MM.1S (cell line): ENCODE results near the gene RWDD4.

Experiments
- DNase-seq: peaks from one replicate; pipeline ENCODE4 v3.0.0-alpha.2; 2015
- H2AFZ ChIP-seq: fragments of 300-600 bp; sonication (generic); 2 replicates; pipeline ENCODE4 v1.6.0; 2016; ENCODE audit warnings: antibody characterized with exemption, low read length
- H3F3A ChIP-seq: fragments of 300-600 bp; sonication (generic); 2 replicates; pipeline ENCODE4 v1.6.1; 2016; ENCODE audit warnings: mild to moderate bottlenecking, antibody characterized with exemption, low read length, moderate library complexity, mixed read lengths; ENCODE audit not compliant: insufficient read depth
- H3K27ac ChIP-seq: fragments of 300-600 bp; sonication (generic); 2 replicates; pipeline ENCODE4 v1.5.1; 2016; ENCODE audit warnings: mild to moderate bottlenecking, low read length
- H3K27me3 ChIP-seq: fragments of 300-600 bp; sonication (generic); replicated peaks from 2 replicates; pipeline ENCODE4 v1.6.0; 2016; ENCODE audit warnings: low read length; ENCODE audit not compliant: insufficient read depth
- H3K36me3 ChIP-seq: fragments of 300-600 bp; sonication (generic); replicated peaks from 2 replicates; pipeline ENCODE4 v1.6.1; 2016; ENCODE audit warnings: mild to moderate bottlenecking, low read length, mixed read lengths; ENCODE audit not compliant: insufficient read depth
- H3K4me1 ChIP-seq: fragments of 300-600 bp; sonication (generic); 2 replicates; pipeline ENCODE4 v1.6.1; 2016; ENCODE audit warnings: low read length, mixed read lengths
- H3K4me2 ChIP-seq: fragments of 300-600 bp; sonication (generic); 2 replicates; pipeline ENCODE4 v1.6.0; 2016; ENCODE audit warnings: low read depth, low read length
- H3K4me3 ChIP-seq: fragments of 300-600 bp; sonication (generic); 2 replicates; pipeline ENCODE4 v1.5.1; 2016; ENCODE audit warnings: low read length, mixed read lengths
- H3K79me2 ChIP-seq: fragments of 300-600 bp; sonication (generic); 2 replicates; pipeline ENCODE4 v1.6.1; 2016; ENCODE audit warnings: mixed run types, low read length, mixed read lengths
- H3K9ac ChIP-seq: fragments of 300-600 bp; sonication (generic); 2 replicates; pipeline ENCODE4 v1.6.1; 2016; ENCODE audit warnings: low read length, mixed read lengths
- H3K9me2 ChIP-seq: fragments of 300-600 bp; sonication (generic); replicated peaks from 2 replicates; pipeline ENCODE4 v1.6.1; 2016; ENCODE audit warnings: mild to moderate bottlenecking, low read length, mixed read lengths; ENCODE audit not compliant: insufficient read depth
- H3K9me3 ChIP-seq: fragments of 300-600 bp; sonication (generic); replicated peaks from 2 replicates; pipeline ENCODE4 v1.6.1; 2016; ENCODE audit warnings: mild to moderate bottlenecking, low read length, mixed read lengths; ENCODE audit not compliant: insufficient read depth
- H4K20me1 ChIP-seq: fragments of 300-600 bp; sonication (generic); 2 replicates; pipeline ENCODE4 v1.6.1; 2016; ENCODE audit warnings: mild to moderate bottlenecking, low read length, moderate library complexity, mixed read lengths; ENCODE audit not compliant: insufficient read depth
- CTCF ChIP-seq: fragments of 300-600 bp; sonication (generic); IDR thresholded peaks from 2 replicates; pipeline ENCODE4 v1.5.1; 2016; ENCODE audit warnings: antibody characterized with exemption, low read length, mixed read lengths
- EZH2 ChIP-seq: fragments of 300-600 bp; sonication (generic); optimal IDR thresholded peaks from 2 replicates; pipeline ENCODE3; 2017; ENCODE audit warnings: low read depth, mild to moderate bottlenecking, antibody characterized with exemption, low read length, mixed read lengths
- EZH2phosphoT487 ChIP-seq: fragments of 300-600 bp; sonication (generic); IDR thresholded peaks from 2 replicates; pipeline ENCODE4 v1.6.1; 2018; ENCODE audit warnings: antibody characterized with exemption, low read length

Gene RWDD4

DNA sequence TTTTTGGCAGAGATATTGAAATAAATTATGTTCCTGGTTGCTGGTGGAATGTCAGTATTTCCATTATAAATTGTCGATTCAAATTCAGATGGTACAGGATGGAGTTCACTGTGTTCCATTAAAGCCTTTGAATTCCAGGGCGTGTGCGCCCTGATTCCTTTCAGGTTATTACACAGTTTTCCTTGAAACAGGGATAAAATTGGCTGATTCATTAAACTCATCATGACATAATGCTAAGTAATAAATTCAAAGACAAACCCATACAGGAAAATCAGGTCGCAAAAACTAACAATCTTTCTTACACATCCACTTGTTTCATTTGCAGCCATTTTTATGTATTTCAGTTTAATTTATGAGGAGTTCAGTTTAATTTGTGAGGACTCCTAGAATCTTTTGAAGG is 51.1 kb downstream of the RWDD4 start:
- H3F3A ChIP-seq = no peaks in the 10 kb centered on the region
- H3K27me3 ChIP-seq = no peaks in the 10 kb centered on the region
- H3K27ac ChIP-seq = no peak overlapping the region
- H3K9me3 ChIP-seq = no peaks in the 10 kb centered on the region
- H3K36me3 ChIP-seq = no peaks in the 10 kb centered on the region
- no peak overlapping the region for H3K4me3 ChIP-seq
- no peak overlapping the region for H3K4me2 ChIP-seq
- DNase-seq = no peak
- no peak overlapping the region for H2AFZ ChIP-seq
- no peaks in the 10 kb centered on the region for H3K4me1 ChIP-seq
- H3K9ac ChIP-seq = no peak overlapping the region
- TF ChIP-seq CTCF (no peak), EZH2phosphoT487 (no peak), EZH2 (no peak)
- no peaks in the 10 kb centered on the region for H4K20me1 ChIP-seq
- H3K9me2 ChIP-seq = no peaks in the 10 kb centered on the region
- no peaks in the 10 kb centered on the region for H3K79me2 ChIP-seq

DNA sequence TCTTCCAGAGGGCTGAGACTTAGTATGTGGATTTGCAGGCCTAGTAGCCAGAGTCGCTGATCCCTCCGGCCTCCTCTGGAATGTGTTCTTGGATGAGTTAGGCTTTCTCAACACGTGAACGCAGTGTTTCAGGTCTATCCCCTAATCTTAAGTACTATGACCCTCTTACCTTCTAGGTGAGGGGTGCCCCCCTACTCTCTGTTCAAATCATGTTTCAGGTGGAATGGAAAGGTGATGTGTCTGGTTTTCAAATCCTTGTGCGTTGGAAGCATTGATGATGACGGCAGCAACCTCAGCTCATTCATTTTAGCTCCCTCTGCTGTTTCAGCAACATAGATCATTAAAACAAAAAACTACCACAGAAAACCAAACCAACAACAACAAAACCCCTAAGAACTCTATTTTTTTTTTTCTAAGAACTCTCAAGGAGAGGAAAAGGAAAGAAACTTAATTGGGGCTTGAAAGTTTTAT is 56.4 kb downstream of the RWDD4 start:
- no peak overlapping the region for H2AFZ ChIP-seq
- no peaks in the 10 kb centered on the region for H3K9me3 ChIP-seq
- peaks cover 13% of the 10 kb centered on the region for H3K4me1 ChIP-seq
- H3K79me2 ChIP-seq = no peaks in the 10 kb centered on the region
- no peaks in the 10 kb centered on the region for H3K9me2 ChIP-seq
- no peak overlapping the region for H3K27ac ChIP-seq
- TF ChIP-seq EZH2phosphoT487 (no peak), CTCF (no peak), EZH2 (no peak)
- no peak overlapping the region for H3K4me3 ChIP-seq
- no peaks in the 10 kb centered on the region for H3K36me3 ChIP-seq
- no peak overlapping the region for H3K9ac ChIP-seq
- no peak for DNase-seq
- no peak overlapping the region for H3K4me2 ChIP-seq
- H3K27me3 ChIP-seq = no peaks in the 10 kb centered on the region
- H4K20me1 ChIP-seq = no peaks in the 10 kb centered on the region
- no peaks in the 10 kb centered on the region for H3F3A ChIP-seq

GRCh38 chr4:183601381-183601780 is 57.6 kb downstream of the RWDD4 start:
- H3K27ac ChIP-seq = no peak overlapping the region
- no peaks in the 10 kb centered on the region for H3K9me3 ChIP-seq
- H3K4me1 ChIP-seq = peaks cover 13% of the 10 kb centered on the region
- no peaks in the 10 kb centered on the region for H3K36me3 ChIP-seq
- H3K9ac ChIP-seq = no peak overlapping the region
- no peaks in the 10 kb centered on the region for H3F3A ChIP-seq
- no peak for DNase-seq
- H3K27me3 ChIP-seq = no peaks in the 10 kb centered on the region
- H3K9me2 ChIP-seq = no peaks in the 10 kb centered on the region
- H3K4me2 ChIP-seq = no peak overlapping the region
- no peaks in the 10 kb centered on the region for H3K79me2 ChIP-seq
- H4K20me1 ChIP-seq = no peaks in the 10 kb centered on the region
- H2AFZ ChIP-seq = no peak overlapping the region
- H3K4me3 ChIP-seq = no peak overlapping the region
- TF ChIP-seq EZH2phosphoT487 = no peak
- TF ChIP-seq CTCF = no peak
- TF ChIP-seq EZH2 = no peak
